ENCODE results near the gene SLC36A3. TPM values are rescaled to one million over a fixed set of nuclear protein-coding genes. Genes with fewer than 3 reads are reported as not detected.
"Not testable (repeated sequence)": the region's sequence is repeated elsewhere in the genome, so short reads cannot be mapped to it uniquely, and the experiment has no call there.

SLC36A3 gene
- total and polyA plus RNA-seq, 2 of the 4 experiments (the other 2 are of a cell fraction) = not detected

DNA sequence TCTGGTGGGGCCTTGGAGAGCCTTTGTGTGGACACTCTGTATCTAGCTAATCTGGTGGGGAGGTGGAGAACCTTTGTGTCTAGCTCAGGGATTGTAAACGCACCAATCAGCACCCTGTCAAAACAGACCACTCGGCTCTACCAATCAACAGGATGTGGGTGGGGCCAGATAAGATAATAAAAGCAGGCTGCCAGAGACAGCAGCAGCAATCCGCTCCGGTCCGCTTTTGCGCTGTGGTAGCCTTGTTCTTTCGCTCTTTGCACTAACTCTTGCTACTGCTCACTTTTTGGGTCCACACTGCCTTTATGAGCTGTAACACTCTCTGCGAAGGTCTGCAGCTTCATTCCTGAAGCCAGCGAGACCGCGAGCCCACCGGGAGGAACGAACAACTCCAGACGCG is 6.3 kb upstream of the SLC36A3 start:
- H3K27me3 ChIP-seq (ENCODE audit: control insufficient read depth, insufficient read depth, low read length); H3K9me3 ChIP-seq (ENCODE audit: control insufficient read depth, insufficient read depth, low read length); H4K91ac ChIP-seq (ENCODE audit: insufficient read depth, low read depth, low read length); H3K4me3 ChIP-seq (ENCODE audit: insufficient read depth, low read depth, low read length); H3K23ac ChIP-seq (ENCODE audit: low read depth, low read length); H3K27ac ChIP-seq (ENCODE audit: insufficient read depth, low read length); H3K9ac ChIP-seq (ENCODE audit: low read depth, low read length); H2BK5ac ChIP-seq (ENCODE audit: low read depth, low read length, poor library complexity, severe bottlenecking); H3K4me1 ChIP-seq (ENCODE audit: control insufficient read depth, insufficient read depth, low read length); BruUV-seq (replicated peaks); H2BK15ac ChIP-seq (ENCODE audit: low read depth, low read length); intact Hi-C loops (cut with micrococcal nuclease); H3K36me3 ChIP-seq (ENCODE audit: control insufficient read depth, insufficient read depth, low read length); H2BK20ac ChIP-seq (ENCODE audit: low read depth, low read length); H2AK5ac ChIP-seq (ENCODE audit: low read depth, low read length); H4K20me1 ChIP-seq (ENCODE audit: insufficient read depth, low read length); ATAC-seq (ENCODE audit: low read depth); H3K4me2 ChIP-seq (ENCODE audit: low read depth, low read length); H3K9me1 ChIP-seq (ENCODE audit: insufficient read depth, low read length); H3K14ac ChIP-seq (replicated peaks; ENCODE audit: low read depth, low read length); H2AK9ac ChIP-seq (replicated peaks; ENCODE audit: low read depth, low read length, poor library complexity); H4K5ac ChIP-seq (ENCODE audit: low read depth, low read length); H3K18ac ChIP-seq (ENCODE audit: low read depth, low read length); H2BK120ac ChIP-seq (ENCODE audit: low read depth, low read length); in situ Hi-C loops (cut with MboI; ENCODE audit: low sequenced_read_pairs); POLR2A ChIA-PET (ENCODE audit: unreplicated experiment); dilution Hi-C loops (cut with HindIII; ENCODE audit: low sequenced_read_pairs, unreplicated experiment); H3K4ac ChIP-seq (ENCODE audit: low read depth, low read length); DNase-seq; CTCF ChIA-PET; H2AFZ ChIP-seq (replicated peaks; ENCODE audit: low read length, poor library complexity); H3K79me1 ChIP-seq (ENCODE audit: low read depth in 1 of 2, low read length in 2 of 2); H4K8ac ChIP-seq (ENCODE audit: low read depth in 2 of 2, low read length in 2 of 2); H3K56ac ChIP-seq (ENCODE audit: extremely low read depth, insufficient read depth, low read length): not testable (repeated sequence)
- WGBS, 2 experiments (ENCODE audit: extremely low coverage in 2 of 2, insufficient read length in 1 of 2) = 100% methylated on average over 2 of the region's 15 CpGs; no CpG with 5 or more reads in 1 of the 2 experiments

DNA sequence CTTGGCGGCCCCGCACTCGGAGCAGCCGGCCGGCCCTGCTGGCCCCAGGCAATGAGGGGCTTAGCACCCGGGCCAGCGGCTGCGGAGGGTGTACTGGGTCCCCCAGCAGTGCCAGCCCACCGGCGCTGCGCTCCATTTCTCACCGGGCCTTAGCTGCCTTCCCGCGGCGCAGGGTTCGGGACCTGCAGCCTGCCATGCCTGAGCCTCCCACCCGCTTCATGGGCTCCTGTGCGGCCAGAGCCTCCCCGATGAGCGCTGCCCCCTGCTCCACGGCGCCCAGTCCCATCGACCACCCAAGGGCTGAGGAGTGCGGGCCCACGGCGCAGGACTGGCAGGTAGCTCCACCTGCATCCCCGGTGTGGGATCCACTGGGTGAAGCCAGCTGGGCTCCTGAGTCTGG is 5.7 kb upstream of the SLC36A3 start:
- H2BK120ac ChIP-seq (ENCODE audit: low read depth, low read length); H3K4me2 ChIP-seq (ENCODE audit: low read depth, low read length); H3K9me1 ChIP-seq (ENCODE audit: insufficient read depth, low read length); H3K4ac ChIP-seq (ENCODE audit: low read depth, low read length); H3K27ac ChIP-seq (ENCODE audit: insufficient read depth, low read length); H4K20me1 ChIP-seq (ENCODE audit: insufficient read depth, low read length); BruUV-seq (replicated peaks); H3K4me1 ChIP-seq (ENCODE audit: control insufficient read depth, insufficient read depth, low read length); DNase-seq; in situ Hi-C loops (cut with MboI; ENCODE audit: low sequenced_read_pairs); H3K14ac ChIP-seq (replicated peaks; ENCODE audit: low read depth, low read length); H2AFZ ChIP-seq (replicated peaks; ENCODE audit: low read length, poor library complexity); ATAC-seq (ENCODE audit: low read depth); H2AK5ac ChIP-seq (ENCODE audit: low read depth, low read length); H4K91ac ChIP-seq (ENCODE audit: insufficient read depth, low read depth, low read length); H2AK9ac ChIP-seq (replicated peaks; ENCODE audit: low read depth, low read length, poor library complexity); H3K56ac ChIP-seq (ENCODE audit: extremely low read depth, insufficient read depth, low read length); H3K27me3 ChIP-seq (ENCODE audit: control insufficient read depth, insufficient read depth, low read length); H3K23ac ChIP-seq (ENCODE audit: low read depth, low read length); H3K36me3 ChIP-seq (ENCODE audit: control insufficient read depth, insufficient read depth, low read length); H3K9ac ChIP-seq (ENCODE audit: low read depth, low read length); H2BK20ac ChIP-seq (ENCODE audit: low read depth, low read length); H3K4me3 ChIP-seq (ENCODE audit: insufficient read depth, low read depth, low read length); H3K79me1 ChIP-seq (ENCODE audit: low read depth in 1 of 2, low read length in 2 of 2); H4K8ac ChIP-seq (ENCODE audit: low read depth in 2 of 2, low read length in 2 of 2); CTCF ChIA-PET; H3K18ac ChIP-seq (ENCODE audit: low read depth, low read length); POLR2A ChIA-PET (ENCODE audit: unreplicated experiment); dilution Hi-C loops (cut with HindIII; ENCODE audit: low sequenced_read_pairs, unreplicated experiment); H4K5ac ChIP-seq (ENCODE audit: low read depth, low read length); H2BK5ac ChIP-seq (ENCODE audit: low read depth, low read length, poor library complexity, severe bottlenecking); H2BK15ac ChIP-seq (ENCODE audit: low read depth, low read length); H3K9me3 ChIP-seq (ENCODE audit: control insufficient read depth, insufficient read depth, low read length); intact Hi-C loops (cut with micrococcal nuclease): not testable (repeated sequence)
- 90% methylated on average over 6 of the region's 27 CpGs; no CpG with 5 or more reads in 1 of the 2 experiments for WGBS, 2 experiments (ENCODE audit: extremely low coverage in 2 of 2, insufficient read length in 1 of 2)

Measured in IMR-90 (cell line).